22Rv1 (cell line): Measurements from ENCODE around the gene TMEM212.

Experiments
- ZFX ChIP-seq: fragments of 450-650 bp; IDR thresholded peaks from 2 replicates; pipeline ENCODE4 v1.6.1; 2017; ENCODE audit warnings: antibody characterized with exemption, borderline replicate concordance
- TF ChIP-seq, protein P1 (sequence below): fragments of 450-650 bp; IDR thresholded peaks from 2 replicates; pipeline ENCODE4 v1.5.1; 2017; ENCODE audit warnings: mild to moderate bottlenecking

DNA sequence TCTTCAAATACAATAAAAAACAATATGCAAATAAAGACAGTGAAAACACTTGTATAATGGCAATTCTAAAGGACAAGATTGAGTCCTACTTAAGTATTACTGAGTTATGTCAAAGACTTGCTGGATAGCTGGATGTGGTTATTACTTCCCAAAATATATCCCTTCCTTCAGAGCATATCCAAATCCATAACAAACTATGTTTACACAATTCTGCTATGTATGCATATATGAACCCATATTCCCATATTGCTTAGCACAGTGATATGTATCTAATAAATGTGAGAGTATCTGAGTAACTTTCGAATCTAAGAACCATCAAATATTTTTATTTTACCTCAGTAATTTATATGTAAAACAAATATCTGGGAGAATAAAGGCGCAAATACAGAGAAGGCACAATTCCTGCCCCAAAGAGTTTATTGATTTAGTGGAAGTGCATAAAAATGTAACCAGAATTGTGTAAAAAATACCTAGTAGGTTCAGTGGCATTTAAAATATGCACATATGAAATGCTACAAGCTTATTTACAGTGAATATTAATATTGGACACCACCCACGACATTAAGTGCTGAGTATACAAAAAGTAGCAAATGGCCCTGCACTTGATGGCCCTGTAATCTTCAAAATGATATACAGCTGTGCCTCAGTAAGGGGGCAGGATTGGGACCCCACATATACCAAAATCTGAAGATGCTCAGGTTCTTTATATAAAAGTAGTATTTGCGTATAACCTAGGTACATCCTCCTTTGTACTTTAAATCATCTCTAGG is 37.1 kb downstream of the TMEM212 start:
- TF ChIP-seq, protein P1, sequence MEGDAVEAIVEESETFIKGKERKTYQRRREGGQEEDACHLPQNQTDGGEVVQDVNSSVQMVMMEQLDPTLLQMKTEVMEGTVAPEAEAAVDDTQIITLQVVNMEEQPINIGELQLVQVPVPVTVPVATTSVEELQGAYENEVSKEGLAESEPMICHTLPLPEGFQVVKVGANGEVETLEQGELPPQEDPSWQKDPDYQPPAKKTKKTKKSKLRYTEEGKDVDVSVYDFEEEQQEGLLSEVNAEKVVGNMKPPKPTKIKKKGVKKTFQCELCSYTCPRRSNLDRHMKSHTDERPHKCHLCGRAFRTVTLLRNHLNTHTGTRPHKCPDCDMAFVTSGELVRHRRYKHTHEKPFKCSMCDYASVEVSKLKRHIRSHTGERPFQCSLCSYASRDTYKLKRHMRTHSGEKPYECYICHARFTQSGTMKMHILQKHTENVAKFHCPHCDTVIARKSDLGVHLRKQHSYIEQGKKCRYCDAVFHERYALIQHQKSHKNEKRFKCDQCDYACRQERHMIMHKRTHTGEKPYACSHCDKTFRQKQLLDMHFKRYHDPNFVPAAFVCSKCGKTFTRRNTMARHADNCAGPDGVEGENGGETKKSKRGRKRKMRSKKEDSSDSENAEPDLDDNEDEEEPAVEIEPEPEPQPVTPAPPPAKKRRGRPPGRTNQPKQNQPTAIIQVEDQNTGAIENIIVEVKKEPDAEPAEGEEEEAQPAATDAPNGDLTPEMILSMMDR: no peak
- no peak for TF ChIP-seq ZFX
